GM18508 (cell line): ENCODE measurements around the gene DGKG.

Experiments used
- ATAC-seq: cut with Tn5 transposase; IDR thresholded peaks from one replicate; pipeline ENCODE4 v1.9.1; 2021; ENCODE audit warnings: moderate number of reproducible peaks; ENCODE audit not compliant: insufficient read depth, unreplicated experiment

Gene DGKG

DNA sequence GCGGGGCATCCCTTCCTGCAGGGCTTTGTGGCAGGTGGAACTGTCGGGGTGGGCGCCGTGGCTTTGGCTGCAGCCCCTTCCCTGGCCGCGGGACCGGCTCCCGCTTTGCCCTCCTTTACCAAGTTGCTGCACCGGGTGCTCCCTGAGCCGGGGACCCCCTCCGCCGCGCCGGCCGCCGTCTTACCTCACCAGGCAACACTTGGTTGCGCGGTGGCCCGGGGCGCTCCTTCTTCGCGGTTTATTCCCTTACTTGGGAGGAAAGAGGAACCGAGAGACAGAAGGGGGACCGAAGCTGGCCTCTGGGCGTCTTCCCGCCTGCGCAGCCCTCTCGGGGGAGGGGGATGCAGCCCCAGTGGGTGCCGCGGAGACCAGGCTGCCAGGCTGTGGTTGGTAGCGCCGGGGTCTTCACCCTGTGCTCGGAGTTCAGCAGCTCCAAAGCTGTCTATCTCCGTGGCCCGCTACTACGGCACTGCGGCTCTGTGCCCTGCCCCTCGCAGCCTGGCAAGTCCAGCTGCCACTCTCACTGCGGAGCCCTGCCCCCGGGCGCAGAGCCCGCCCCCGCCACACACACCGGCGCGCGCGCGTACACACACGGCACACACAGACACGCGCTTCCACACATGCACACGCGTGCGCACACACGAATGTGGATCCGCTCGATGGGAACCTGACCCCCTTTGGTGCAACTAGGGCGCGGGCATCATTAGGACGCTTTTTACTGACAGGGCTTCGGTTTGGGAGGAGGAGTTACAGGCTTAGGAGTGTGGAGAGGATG is at the start of gene DGKG:
Gene DGKG, minus strand, starts transcription at position 473 of the 775 bp plus-strand sequence. CDS start 41,775 bp downstream, outside the sequence.
- ATAC-seq, result no peak

DNA sequence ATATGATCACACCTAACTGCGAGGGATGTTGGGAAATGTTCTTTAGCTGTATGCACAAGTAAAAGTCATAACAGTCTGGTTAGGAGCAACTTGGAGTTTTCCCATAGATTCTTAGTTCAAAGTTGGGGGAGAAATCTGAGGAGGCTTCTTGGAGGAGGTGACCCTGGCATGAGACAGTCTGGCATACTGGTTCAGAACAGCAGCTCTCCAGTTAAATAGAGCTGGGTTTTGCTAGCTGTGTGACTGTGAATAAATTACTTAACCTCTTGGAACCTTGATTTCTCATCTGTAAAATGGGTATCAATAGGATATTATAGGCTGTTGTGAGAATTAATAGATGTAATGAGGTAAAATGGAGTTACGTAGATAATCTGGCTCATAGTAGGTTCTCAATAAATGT is 49.1 kb upstream of the DGKG start:
- no peak for ATAC-seq

- ATAC-seq, result no peak
These were observed 44.9 kb upstream of the DGKG start for GRCh38 chr3:186406669-186407635.

DNA sequence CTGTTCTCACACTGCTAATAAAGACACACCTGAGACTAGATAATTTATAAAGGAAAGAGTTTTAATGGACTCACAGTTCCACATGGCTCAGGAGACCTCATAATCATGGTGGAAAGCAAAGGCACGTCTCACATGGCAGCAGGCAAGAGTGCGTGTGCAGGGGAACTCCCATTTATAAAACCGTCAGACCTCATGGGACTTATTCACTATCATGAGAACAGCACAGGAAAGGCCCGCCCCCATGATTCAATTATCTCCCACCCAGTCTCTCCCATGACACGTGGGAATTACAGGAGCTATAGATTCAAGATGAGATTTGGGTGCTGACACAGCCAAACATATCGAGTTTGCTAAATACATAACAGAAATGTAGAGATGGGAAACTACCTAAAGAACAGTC is 39.5 kb upstream of the DGKG start:
- no peak for ATAC-seq

DNA sequence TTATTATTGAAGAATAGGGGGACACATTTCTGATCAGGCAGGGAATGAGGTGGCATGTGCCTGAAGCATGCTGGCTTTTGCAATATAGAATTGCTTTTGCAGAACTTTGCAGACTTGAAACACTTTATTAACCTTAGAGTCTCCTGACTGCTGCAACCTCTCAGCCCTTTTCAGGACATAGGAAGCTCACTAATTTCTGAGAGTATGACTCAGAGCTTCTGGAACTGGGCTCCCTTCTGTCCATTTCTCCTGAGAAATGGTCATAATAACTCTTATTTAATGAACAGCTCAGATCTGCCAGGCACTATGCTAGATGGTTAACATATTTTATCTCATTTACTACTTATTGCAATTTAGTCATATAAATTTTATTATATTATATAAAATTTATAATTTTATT is 38.6 kb upstream of the DGKG start:
- no peak for ATAC-seq

- ATAC-seq, result no peak
These were observed 38.0 kb upstream of the DGKG start for GRCh38 chr3:186400026-186400425.

GRCh38 chr3:186394566-186395217 is 32.7 kb upstream of the DGKG start:
- no peak for ATAC-seq

DNA sequence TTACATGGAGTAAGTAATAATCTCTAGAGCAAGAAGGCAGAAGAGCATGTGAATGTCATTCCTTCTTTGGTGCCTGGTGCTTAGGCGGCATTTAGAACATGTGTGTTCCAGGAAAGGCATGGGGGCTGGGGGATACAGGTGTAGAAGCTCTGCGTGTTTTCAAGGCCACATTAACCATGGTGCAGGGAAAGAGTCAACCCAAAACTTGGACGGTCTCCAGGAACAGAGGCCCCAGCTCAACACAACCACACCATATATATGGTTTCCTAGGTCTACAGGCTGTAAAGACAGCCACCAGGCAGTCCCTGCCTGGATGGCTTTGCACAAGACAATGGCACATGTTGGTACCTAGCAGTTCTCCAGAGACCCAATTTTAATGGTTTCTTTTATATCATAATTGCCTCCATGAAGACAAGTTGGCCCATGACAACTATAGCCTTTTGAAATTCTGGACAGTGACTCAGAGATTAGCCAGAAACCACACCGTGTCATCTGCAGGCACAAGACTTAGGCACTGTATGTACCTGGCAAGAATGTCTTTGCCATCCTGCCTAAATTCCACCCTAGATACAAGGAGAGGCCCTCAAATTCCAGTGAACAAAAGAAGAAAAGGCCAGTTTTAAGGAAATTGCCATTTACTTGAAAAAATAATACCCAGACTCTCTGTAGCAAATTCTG is 25.0 kb upstream of the DGKG start:
- ATAC-seq, result no peak

GRCh38 chr3:186385856-186386602 is 24.0 kb upstream of the DGKG start:
- no peak for ATAC-seq

DNA sequence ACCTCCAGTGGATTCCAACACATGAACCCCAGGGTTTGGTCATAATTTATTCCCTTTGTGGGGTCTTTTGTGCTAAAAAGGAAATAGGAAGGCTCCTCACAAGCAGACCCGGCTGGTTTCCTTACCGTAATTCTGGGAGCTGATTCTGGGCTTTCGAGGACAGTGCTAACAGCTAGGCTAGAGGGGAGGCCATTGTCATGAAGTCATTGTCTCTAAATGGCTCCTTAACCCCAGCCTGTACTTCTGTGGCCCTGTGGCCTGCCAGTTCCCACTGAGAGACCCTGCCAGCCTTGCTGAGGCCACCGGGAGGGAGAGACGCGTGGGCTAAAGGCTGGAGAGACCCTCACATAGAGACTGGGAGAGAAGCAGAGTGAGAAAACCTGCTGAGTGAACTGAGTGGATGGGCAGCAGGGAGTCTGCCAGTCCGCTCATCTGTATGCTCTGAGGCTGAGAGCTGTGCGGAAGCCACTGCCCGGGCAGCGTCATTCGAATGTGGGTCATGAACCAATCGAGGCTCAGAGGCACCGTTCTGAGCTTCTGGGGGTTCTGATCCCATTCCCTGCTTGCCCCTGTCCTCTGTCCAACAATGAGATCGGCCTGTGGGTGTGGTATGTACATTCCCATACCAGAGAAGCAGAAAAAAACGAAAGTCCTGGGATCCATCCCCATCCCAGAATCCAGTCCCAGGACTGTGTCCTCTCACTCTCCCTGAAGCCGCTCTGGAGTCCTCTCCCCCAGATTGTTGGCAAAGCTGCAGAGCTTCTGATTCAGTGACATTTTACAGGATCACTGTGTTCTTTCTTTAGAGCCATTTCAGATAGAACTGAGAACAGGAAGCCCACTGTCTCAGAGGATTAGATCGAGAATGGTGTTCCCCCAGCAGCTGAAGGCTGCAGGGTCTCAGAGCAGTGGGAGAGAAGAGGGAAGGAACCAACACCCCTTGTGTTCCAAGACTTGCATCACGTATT is 21.3 kb upstream of the DGKG start:
- no peak for ATAC-seq

DNA sequence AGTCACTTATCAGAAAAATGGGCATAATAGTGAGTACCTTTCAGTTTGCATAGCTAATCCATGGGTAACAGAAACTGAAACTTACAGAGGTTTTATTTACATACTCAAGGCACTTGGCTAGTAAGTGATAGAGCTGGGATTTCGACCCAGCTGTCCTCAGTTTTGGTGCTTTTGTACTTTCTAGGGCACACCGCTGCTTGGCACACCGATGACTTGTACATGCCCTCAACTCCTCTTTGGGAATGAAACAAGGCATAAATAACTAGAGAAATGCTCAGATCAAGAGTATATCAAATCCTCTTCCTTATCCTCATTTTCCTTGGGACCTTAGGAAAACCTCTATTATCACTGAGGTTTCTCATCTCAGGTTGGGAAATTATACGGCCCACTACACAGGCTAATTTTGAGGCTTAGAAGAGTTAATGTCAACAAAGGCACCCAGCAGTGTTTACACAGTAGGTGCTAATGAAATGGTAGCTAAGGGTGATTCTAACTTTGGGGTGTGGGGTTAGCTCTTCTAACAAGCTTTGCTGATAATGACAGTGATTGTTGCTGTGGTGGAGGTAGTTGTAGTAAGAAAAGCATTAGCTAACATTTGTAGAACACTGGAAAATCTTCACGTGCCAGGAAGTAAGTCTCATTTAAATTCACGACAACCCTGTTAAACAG is 20.3 kb upstream of the DGKG start:
- no peak for ATAC-seq

- ATAC-seq, result no peak
These were observed 19.6 kb upstream of the DGKG start for GRCh38 chr3:186381424-186382216.

DNA sequence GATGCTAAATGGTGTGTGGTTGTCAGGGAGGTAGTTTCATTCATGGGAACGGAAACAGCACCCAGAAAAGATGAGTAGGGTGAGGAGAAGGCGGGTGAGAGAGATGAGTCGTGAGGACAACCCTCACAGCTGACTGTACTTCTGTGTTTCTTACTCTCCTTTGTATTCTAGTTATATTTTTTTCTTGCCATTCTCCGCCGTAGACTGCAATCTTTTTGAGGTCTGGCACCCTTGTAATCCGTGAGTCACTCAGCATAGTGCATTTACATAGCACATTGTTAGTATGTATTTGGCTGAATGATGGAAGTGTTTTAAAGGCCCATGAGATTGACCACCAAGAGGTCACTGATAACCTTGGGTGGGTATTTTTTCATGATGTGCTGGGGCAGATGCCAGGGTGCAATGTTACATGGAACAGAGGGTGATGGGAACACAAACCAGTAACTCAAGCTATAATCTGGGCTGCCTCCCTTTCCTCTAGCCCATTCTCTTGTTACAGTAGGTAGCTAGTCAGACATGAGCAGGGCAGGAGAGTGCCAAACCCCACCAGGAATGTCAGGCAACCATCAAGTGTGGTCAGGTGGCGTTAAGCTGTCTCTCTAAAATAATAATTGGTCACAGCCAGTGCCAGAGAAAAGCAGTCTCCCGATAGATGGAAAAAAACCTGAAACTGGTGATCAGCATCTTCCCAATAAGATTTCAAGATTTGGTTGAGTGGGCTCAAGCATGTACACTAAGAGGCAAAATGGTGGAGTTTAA is 18.8 kb upstream of the DGKG start:
- no peak for ATAC-seq

DNA sequence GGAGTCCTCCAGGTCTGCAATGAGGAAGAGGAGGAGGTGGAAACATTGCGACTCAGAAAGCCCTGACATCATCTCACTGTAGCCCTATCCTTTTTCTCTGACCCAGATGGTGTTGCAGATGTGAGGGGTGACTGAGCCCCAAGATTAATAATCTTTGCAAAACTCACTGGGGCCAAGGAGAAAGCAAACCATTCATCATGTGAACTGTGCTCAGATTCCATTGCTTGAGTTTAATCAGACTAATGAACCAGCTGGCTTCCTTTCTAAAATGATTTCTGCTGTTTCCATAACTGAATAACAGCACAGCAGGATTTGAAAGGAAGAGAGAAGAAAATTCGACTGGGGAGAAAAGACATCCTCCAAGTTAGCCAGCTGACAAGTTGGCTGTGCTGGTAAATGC is 13.4 kb upstream of the DGKG start:
- no peak for ATAC-seq

DNA sequence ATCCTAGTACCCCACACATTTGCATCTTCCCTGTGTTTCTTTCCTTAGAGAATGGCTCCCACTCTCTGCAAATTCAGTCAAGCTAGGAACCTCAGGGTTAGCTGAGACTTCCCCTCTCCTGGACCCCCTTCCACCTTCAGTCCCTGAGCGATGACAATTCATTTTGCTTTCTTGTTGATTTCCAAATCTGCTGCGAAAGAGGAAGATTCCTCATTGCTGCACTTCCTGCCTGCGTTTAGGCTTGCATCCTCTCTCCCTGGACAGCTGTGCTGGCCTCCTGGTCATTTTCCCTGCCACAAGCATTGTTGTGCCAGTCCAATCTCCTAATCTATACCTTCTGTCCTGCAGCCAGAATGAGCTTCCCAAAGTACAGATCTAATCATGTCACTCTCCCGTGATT is 12.3 kb upstream of the DGKG start:
- ATAC-seq, result no peak

DNA sequence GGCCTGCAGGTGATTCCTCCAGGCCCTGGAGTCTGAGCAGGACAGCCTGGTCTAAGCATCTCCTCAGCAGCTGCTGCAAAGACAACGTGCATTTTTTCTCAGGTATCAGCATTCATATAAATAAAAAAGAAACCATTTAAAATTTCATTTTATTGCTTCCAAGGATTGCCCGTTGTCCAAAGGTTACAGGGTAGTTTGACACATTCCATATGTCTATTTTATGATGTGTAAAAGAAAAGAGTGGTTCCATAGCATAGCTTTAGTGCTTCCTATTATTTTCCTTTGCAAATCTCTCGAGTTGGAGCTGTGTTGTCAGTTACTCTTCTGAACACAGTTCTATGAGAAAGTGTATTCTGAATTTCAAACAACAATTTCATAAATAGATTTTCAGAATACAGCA is 7.2 kb upstream of the DGKG start:
- no peak for ATAC-seq
